ENCODE data around the gene NRM.

Gene NRM

DNA sequence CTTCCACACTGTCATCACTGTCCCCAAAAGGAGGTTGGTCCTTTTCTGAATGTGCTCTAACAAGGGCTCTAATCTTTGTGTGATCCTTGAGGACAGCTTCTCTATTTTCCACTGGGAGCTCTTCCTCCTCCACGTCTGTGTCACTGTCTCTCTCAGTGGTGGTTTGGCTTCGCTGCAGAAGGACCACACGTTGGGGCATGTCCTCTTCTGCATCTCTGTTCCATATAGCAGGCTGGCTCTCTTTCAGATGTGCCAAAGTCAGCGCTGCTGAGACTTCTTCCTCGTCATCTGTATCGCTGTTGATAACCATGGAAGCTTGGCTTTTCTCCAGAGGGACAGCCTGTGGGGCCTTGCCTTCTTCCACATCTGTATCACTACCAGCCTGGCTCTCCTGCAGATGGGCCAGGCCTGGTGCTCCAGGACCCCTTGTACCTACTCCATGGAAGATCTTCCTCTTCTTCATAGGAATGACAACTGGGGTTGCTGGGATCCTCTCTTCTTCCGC lies 21.7 kb upstream of the NRM start:
- no peaks in the 10 kb centered on the region for H3K4me1 ChIP-seq
- no peaks in the 10 kb centered on the region for H3K9me3 ChIP-seq
- H3K4me3 ChIP-seq (ENCODE audit: low read depth, low read length): no peak overlapping the region
- DNase-seq: no peak
- TF ChIP-seq, protein P1, sequence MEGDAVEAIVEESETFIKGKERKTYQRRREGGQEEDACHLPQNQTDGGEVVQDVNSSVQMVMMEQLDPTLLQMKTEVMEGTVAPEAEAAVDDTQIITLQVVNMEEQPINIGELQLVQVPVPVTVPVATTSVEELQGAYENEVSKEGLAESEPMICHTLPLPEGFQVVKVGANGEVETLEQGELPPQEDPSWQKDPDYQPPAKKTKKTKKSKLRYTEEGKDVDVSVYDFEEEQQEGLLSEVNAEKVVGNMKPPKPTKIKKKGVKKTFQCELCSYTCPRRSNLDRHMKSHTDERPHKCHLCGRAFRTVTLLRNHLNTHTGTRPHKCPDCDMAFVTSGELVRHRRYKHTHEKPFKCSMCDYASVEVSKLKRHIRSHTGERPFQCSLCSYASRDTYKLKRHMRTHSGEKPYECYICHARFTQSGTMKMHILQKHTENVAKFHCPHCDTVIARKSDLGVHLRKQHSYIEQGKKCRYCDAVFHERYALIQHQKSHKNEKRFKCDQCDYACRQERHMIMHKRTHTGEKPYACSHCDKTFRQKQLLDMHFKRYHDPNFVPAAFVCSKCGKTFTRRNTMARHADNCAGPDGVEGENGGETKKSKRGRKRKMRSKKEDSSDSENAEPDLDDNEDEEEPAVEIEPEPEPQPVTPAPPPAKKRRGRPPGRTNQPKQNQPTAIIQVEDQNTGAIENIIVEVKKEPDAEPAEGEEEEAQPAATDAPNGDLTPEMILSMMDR (IDR thresholded peaks at IDR 0.05; ENCODE audit: low read depth, low read length): no peak
- peaks cover 57% of the 10 kb centered on the region for H3K36me3 ChIP-seq
- H3K27me3 ChIP-seq: no peaks in the 10 kb centered on the region

DNA sequence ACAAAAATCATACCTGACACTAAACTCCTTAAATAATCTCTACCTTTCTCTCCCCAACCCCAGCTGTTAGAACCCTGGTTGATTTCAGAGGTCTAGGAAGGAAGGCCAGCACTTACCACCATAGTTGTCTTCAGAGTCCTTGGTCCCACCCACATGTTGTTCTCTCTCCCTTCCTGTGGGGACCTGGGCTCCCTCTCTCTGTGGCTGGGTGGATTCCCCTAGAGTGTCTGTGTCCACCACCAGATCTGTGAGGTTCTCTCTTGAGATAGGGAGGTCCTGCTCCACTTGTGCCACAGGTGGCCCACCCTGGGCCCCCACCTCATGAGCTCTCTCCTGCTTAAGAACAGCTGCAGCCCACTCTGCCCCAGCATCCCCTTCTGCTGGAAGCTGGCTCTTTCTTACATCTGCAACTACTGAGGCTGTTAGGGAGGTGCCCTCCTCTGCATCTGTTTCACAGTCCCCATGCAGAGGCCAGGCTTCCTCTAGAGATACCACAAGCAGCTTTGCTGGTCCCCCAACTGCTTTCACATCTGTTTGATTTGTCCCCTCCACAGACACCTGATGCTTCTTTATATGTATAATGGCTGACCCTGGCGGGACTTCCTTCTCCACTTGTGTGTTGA lies 21.1 kb upstream of the NRM start:
- no peak for DNase-seq
- Histone ChIP-seq H3K36me3 (peaks cover 57% of the 10 kb centered on the region), H3K27me3 (no peaks in the 10 kb centered on the region), H3K9me3 (no peaks in the 10 kb centered on the region), H3K4me3 (ENCODE audit: low read depth, low read length) (no peak overlapping the region), H3K4me1 (no peaks in the 10 kb centered on the region)
- TF ChIP-seq, protein P1 (IDR thresholded peaks at IDR 0.05; ENCODE audit: low read depth, low read length): no peak

DNA sequence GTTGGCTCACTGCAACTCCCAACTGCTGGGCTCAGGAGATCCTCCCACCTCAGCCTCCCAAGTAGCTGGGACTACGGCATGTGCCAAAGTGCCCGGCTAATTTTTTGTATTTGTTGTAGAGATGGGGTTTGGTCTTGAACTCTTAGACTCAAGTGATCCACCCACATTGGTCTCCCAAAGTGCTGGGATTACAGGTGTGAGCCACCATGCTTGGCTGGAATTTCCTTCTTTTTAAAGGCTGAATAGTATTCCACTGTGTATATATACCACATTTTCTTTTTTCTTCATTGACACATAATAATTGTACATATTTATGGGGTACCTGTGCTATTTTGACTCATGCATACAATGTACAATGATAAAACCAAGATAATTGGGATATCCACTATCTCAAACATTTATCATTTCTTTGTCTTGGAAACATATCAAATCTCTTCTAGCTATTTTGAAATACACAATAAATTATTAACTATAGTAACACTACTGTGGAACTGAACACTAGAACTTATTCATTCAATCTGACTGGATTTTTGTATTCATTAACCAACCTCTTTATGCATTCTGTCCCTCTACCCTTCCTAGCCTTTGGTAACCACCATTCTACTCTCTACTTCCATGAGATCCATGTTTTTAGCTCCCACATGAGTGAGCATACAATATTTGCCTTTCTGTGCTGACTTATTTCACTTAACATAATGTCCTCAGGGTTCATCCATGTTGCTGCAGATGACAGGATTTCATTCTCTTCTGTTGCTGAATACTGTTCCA lies 18.5 kb upstream of the NRM start:
- H3K9me3 ChIP-seq: no peaks in the 10 kb centered on the region
- DNase-seq: no peak
- H3K4me1 ChIP-seq: no peaks in the 10 kb centered on the region
- TF ChIP-seq, protein P1 (IDR thresholded peaks at IDR 0.05; ENCODE audit: low read depth, low read length): no peak
- no peak overlapping the region for H3K4me3 ChIP-seq (ENCODE audit: low read depth, low read length)
- H3K27me3 ChIP-seq: no peaks in the 10 kb centered on the region
- peaks cover 57% of the 10 kb centered on the region for H3K36me3 ChIP-seq

DNA sequence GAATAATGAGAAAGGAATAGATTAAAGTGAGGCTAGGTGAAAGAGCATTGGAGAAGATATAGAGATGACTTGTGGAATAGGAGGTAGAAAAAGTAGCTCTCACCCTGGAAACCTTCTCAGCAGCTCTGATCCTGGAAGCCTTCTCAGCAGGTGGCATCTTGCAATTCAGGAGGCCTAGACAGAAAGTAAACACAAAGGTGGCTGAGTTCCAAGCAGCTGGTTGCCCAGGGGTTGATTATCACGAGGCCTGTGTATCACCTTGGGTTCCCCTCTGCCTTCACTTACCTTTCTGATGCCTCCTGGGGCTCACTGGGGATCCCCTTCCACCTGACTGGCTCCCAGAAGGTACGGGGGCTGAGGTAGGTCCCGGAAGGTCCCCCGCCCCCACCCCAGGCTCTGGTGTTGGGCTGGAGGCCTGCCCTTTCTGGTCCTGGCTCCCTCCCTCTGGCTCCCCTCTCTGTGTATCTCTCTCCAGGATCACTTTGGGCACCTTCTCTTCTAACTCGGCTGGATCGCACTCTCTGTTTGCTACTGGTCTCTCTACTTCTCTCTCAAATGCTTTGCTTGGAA lies 16.6 kb upstream of the NRM start:
- peaks cover 45% of the 10 kb centered on the region for H3K36me3 ChIP-seq
- H3K4me3 ChIP-seq (ENCODE audit: low read depth, low read length): no peak overlapping the region
- H3K4me1 ChIP-seq: no peaks in the 10 kb centered on the region
- H3K27me3 ChIP-seq: no peaks in the 10 kb centered on the region
- no peak for DNase-seq
- TF ChIP-seq, protein P1 (IDR thresholded peaks at IDR 0.05; ENCODE audit: low read depth, low read length): no peak
- H3K9me3 ChIP-seq: no peaks in the 10 kb centered on the region

DNA sequence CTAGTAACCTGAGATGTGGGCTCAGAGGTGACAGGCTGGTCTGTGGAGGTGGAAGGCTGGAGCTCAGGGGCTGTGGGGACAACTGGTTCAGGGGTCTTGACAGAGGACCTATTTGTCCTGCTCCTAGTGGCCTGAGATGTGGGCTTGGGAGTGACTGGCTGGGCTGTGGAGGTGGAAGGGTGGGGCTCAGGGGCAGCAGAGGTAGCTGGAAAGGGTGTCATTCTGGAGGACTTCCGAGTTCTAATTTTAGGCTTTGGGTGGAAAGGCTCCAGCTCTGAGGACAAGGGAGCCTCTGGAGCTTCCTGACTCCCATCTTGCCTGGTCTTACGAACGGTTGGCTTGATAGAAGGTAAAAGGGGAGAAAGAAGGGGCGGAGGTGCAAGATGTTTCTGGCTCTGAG lies 14.8 kb upstream of the NRM start:
- Histone ChIP-seq H3K27me3 (no peaks in the 10 kb centered on the region), H3K4me1 (no peaks in the 10 kb centered on the region), H3K36me3 (peaks cover 28% of the 10 kb centered on the region), H3K9me3 (no peaks in the 10 kb centered on the region), H3K4me3 (ENCODE audit: low read depth, low read length) (no peak overlapping the region)
- TF ChIP-seq, protein P1 (IDR thresholded peaks at IDR 0.05; ENCODE audit: low read depth, low read length): no peak
- DNase-seq: no peak

DNA sequence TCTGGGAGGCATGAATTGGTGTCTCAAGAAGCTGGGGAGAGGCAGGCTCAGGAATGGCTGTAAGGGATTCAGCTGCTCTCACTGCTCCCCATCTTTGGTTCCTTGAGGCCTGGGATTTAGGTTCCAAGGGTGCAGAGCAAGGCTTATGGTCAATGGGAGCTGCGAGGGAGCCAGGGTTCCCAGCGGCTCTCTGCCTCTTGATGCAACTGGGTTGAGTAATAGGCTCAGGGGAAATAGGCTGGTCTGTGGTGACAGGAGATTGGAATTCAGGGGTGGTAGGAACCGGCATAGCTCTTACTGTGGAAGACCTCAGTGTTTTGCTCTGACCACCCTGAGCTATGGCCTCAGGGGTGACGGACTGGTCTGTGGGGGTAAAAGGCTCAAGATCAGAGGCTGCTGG lies 13.0 kb upstream of the NRM start:
- TF ChIP-seq, protein P1 (IDR thresholded peaks at IDR 0.05; ENCODE audit: low read depth, low read length): no peak
- no peak overlapping the region for H3K4me3 ChIP-seq (ENCODE audit: low read depth, low read length)
- H3K4me1 ChIP-seq: no peaks in the 10 kb centered on the region
- no peaks in the 10 kb centered on the region for H3K27me3 ChIP-seq
- H3K9me3 ChIP-seq: no peaks in the 10 kb centered on the region
- peaks cover 12% of the 10 kb centered on the region for H3K36me3 ChIP-seq
- DNase-seq: no peak
